COR-L47 (cell line): ENCODE data around the gene CAMK2A.
"Not testable (repeated sequence)": the region's sequence is repeated elsewhere in the genome, so short reads cannot be mapped to it uniquely, and the experiment has no call there.

ENCODE experiments used
- DNase-seq: peaks from one replicate; lab custom pipeline; 2025; lab: John Stamatoyannopoulos, UW

CAMK2A gene

DNA sequence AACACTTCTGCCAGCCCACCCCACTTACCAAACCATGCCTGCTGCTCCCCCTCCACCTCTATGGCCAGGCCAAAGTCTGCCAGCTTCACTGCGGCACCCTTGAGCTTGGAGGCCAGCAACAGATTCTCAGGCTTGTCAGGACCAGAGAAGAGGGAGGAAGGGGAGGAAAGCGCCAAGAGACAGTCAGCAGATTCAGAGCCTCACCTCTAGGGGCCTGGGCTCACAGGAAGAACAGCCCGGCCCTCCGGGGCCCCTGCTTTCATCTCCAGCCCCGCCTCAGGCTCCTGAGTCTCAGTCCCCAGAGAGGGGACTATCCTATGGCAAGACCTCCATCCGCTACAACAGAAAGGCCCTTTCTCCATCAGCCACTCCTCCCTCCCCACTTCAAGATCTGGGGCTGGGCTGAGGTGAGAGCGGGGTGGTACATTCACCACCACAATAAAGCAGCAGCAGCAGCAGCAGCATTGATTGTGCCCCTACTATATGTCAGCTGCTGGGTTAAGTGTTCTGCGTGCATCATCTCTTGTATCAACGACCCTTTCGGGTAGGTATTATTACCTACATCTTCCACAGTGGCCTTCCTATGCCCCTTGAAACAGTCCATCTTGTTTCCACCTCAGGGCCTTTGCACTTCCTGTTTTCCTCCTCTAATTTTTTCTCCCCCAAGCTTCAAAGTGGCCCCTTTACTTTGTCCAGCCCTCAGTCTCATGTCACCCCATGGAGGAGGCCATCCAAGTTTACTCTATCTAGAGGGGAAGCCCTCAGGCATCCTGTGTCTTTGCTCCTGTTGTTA lies 36.0 kb downstream of the CAMK2A start:
- DNase-seq, result no peak

DNA sequence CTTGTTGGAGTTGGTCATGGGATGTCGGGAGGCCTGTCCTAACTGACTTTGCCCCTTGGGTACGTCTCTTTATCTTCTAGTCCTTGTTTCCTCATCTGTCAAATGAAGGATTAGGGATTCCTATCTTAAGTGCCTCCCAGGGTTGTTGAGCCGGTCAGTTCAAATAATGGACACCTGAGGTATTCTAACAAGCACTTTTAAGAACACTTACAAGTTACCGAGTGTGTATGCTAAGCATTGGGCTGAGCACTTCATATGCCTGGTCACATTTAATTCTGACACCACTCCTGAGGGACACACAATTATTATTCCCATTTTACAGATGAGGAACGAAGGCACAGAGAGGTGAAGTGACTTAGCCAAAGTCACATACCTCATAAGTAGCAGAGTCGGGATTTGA lies 37.1 kb downstream of the CAMK2A start:
- no peak for DNase-seq

GRCh38 chr5:150251504-150251903 lies 38.1 kb downstream of the CAMK2A start:
- no peak for DNase-seq

DNA sequence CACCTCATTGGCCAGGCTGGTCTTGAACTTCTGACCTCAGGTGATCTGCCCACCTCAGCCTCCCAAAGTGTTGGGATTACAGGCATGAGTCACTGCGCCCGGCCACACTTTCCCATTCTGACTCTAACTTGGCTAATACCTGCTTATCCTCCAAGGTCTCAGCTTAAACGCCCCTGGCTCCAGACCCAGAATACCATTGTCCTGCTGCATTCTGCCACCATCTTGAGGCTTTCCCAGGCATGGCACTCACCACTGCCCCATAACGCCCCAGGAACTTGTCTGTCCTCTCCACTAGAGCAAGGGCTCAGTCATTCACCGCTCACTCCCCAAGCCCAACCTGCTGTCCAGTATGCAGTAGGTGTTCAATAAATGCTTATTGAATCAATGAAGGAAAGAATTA lies 39.8 kb downstream of the CAMK2A start:
- DNase-seq, result no peak

- no peak for DNase-seq
These were observed 40.6 kb downstream of the CAMK2A start for GRCh38 chr5:150248946-150249345.

DNA sequence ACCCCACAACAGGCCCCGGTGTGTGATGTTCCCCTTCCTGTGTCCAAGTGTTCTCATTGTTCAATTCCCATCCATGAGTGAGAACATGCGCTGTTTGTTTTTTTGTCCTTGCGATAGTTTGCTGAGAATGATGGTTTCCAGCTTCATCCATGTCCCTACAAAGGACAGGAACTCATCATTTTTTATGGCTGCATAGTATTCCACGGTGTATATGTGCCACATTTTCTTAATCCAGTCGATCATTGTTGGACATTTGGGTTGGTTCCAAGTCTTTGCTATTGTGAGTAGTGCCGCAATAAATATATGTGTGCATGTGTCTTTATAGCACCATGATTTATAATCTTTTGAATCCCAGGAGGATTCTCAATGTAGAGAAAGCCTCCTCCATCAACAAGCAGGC lies 41.1 kb downstream of the CAMK2A start:
- not testable (repeated sequence) for DNase-seq

- no peak for DNase-seq
These were observed 41.8 kb downstream of the CAMK2A start for GRCh38 chr5:150247726-150248125.

GRCh38 chr5:150246835-150247234 lies 42.7 kb downstream of the CAMK2A start:
- no peak for DNase-seq

DNA sequence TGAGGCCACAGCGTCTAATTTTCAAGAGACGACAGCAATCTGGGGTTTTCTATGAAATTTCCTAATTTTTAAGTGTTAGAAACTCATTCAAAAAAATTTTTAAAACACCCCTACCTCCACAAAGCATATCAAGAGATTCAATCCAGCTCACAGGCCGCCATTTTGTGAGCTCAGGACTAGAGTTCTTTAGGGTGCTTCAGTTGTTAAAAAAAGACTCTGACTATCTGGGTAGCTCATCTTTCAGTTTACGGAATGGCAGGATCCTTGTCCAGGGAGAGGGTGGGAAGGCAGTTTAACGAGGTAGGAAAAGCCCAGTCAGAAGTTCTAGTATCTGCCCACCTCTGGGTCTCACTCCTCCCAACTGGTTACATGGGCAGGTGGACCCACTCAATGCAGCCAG lies 43.1 kb downstream of the CAMK2A start:
- no peak for DNase-seq

DNA sequence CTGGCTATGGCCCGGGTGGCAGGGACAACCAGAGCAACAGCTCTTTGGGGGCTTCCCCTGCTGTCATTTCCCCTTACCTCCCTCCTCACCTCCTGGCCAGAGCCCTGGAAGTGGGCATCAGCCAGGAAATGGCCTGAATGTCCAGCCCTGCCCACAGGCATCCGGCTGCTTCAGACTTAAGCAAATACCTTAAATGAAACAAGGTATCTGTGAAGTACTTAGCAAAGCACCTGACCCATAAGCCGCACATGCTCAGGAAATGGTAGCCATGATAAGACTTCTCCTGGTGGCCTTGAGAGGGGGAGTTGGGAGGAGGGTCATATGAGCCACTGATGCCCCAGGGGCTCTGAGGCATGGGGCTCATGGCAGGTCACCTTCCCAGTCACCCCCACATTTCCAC lies 43.8 kb downstream of the CAMK2A start:
- DNase-seq, result no peak

DNA sequence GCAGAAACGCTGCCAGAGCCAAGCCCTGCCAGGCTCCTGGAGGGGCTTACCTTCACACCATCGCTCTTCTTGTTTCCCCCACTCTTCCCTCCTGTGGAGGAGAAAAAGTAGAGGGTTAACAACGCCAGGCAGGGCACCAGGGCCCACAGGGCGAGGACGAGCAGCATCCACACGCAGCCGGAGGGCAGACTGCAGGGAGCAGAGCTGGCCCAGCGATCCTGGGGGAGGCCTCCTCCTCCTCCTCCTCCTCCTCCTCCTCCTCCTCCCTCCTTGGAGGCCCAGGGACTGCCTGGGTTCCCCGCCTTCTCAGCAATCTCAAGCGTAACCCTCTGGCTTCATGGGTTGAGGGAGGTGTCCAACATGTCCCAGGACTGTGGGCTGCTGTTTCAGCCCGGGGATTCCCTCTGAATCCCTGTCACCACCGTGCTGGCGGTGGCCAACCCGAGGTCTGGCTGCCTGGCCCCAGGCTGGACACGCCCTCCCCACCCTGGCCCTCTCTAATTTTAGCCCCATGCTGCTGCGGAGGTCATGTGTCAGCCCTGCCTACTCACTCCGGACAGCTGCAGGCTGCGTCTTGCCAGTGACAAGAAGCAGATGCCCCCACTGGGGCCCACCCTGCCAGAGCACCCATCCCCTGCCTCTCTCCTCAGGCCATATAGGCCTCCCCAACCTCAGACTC lies 44.3 kb downstream of the CAMK2A start:
- DNase-seq, result no peak

GRCh38 chr5:150244209-150244608 lies 45.4 kb downstream of the CAMK2A start:
- no peak for DNase-seq

GRCh38 chr5:150243590-150243989 lies 46.0 kb downstream of the CAMK2A start:
- no peak for DNase-seq

DNA sequence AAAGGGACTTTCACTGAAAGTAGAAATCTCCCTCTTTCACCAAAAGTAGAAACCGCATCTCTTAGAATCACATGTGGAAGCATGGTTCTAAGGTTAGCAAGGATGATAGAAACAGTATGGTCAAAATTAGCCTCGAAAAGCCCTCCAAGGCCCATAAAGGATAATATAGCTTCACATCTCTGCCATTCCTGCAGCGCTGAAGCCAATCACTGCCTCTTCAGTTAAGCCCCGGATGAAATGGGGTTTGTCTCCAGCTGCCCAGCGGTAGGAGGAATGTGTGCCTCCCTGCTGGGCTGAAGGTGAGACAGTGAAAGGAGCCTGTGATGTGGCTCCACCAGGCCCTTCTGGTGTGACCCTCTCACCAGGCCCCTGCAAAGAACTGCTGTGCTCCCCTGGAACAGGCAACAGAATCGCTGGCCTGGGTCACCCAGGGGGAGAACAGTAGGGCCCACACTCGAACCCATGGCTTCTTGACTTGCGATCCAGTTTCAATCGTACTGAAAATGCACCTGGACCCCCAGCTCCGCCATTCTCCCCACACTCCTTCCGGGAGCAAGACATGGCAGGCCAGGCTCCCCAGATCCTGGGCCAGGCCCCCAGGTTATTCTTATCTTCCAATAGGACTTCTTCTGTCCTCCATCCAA lies 47.2 kb downstream of the CAMK2A start:
- DNase-seq, result no peak

- DNase-seq, result no peak
These were observed 48.0 kb downstream of the CAMK2A start for GRCh38 chr5:150241298-150242160.

GRCh38 chr5:150239794-150240122 lies 49.8 kb downstream of the CAMK2A start:
- no peak for DNase-seq

- DNase-seq, result no peak
These were observed 50.3 kb downstream of the CAMK2A start for GRCh38 chr5:150239099-150239793.

DNA sequence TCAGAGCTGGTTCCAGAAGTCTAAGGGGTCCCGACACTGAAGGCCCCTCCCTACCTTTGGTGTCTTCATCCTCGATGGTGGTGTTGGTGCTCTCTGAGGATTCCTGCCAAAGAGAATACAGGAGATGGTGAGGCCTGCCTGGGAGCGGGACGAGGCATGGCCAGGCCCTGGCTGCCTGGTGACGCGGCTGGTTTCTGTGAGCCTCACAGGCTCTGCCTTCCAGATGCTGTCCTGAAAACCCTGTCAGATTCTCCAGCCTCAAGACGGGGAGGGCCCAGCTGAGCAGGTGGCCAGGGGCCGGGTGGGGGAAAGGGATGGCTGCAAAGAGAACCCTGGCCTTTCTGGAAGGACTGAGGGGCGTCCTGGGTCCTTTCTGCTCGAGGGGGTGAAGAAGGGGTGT lies 50.9 kb downstream of the CAMK2A start:
- no peak for DNase-seq

- DNase-seq, result no peak
These were observed 52.4 kb downstream of the CAMK2A start for GRCh38 chr5:150236981-150237754.

- no peak for DNase-seq
These were observed 53.3 kb downstream of the CAMK2A start for GRCh38 chr5:150236313-150236712.

GRCh38 chr5:150235500-150235854 lies 54.1 kb downstream of the CAMK2A start:
- DNase-seq, result no peak
